ENCODE measurements around the gene TTC39C. TPM values are rescaled to one million over a fixed set of nuclear protein-coding genes. Genes with fewer than 3 reads are reported as not detected.

The TTC39C gene
- total and polyA plus RNA-seq, 2 donors (not counting 1 experiment from before 2014, with no cell fraction given), result 15.8 to 32.0 TPM

- Histone ChIP-seq H3K79me2 (ENCODE audit: control insufficient read depth, insufficient read depth, low read length) (peaks cover 21% of the 10 kb centered on the region), H4K20me1 (ENCODE audit: control insufficient read depth, extremely low read depth, insufficient read depth, low read length) (no peaks in the 10 kb centered on the region), H3K9me3 (ENCODE audit: control insufficient read depth, insufficient read depth, low read depth, low read length) (no peaks in the 10 kb centered on the region), H3K4me1 (ENCODE audit: control insufficient read depth, extremely low read depth, insufficient read depth, low read length) (peaks cover 2% of the 10 kb centered on the region), H3K27ac (ENCODE audit: insufficient read depth, low read length) (no peak overlapping the region), H3K9ac (ENCODE audit: insufficient read depth, low read length) (no peak overlapping the region), H3K4me2 (ENCODE audit: extremely low read depth, insufficient read depth, low read length) (no peak overlapping the region), H3K4me3 (replicated peaks in 1 of 4; ENCODE audit: control extremely low read depth in 1 of 4, insufficient read depth in 1 of 4, low read depth in 3 of 4, low read length in 4 of 4) (no peak overlapping the region), H2AFZ (ENCODE audit: low read length) (no peak overlapping the region), H3K36me3 (ENCODE audit: control insufficient read depth, insufficient read depth, low read length) (no peaks in the 10 kb centered on the region), H3K27me3 (ENCODE audit: control insufficient read depth, insufficient read depth, low read length) (no peaks in the 10 kb centered on the region)
- TF ChIP-seq CTCF (conservative IDR thresholded peaks at IDR 0.05 in 1 of 2, IDR thresholded peaks at IDR 0.05 in 1 of 2; ENCODE audit: low read depth in 1 of 2, low read length in 2 of 2) (no peak), EZH2 (IDR thresholded peaks at IDR 0.05; ENCODE audit: low read length, missing control alignments) (no peak)
- peak in 1 of 2 donors; percentile 73 for DNase-seq (ENCODE audit: low read depth in 2 of 2)
These were observed 5.2 kb downstream of the TTC39C start for GRCh38 chr18:24019641-24020331.

- no peak overlapping the region for H3K4me3 ChIP-seq (replicated peaks in 1 of 4; ENCODE audit: control extremely low read depth in 1 of 4, insufficient read depth in 1 of 4, low read depth in 3 of 4, low read length in 4 of 4)
- H3K4me1 ChIP-seq (ENCODE audit: control insufficient read depth, extremely low read depth, insufficient read depth, low read length), result peaks cover 2% of the 10 kb centered on the region
- H3K27ac ChIP-seq (ENCODE audit: insufficient read depth, low read length), result no peak overlapping the region
- no peak overlapping the region for H2AFZ ChIP-seq (ENCODE audit: low read length)
- no peak overlapping the region for H3K4me2 ChIP-seq (ENCODE audit: extremely low read depth, insufficient read depth, low read length)
- TF ChIP-seq CTCF (conservative IDR thresholded peaks at IDR 0.05 in 1 of 2, IDR thresholded peaks at IDR 0.05 in 1 of 2; ENCODE audit: low read depth in 1 of 2, low read length in 2 of 2) (no peak), EZH2 (IDR thresholded peaks at IDR 0.05; ENCODE audit: low read length, missing control alignments) (no peak)
- peaks cover 18% of the 10 kb centered on the region for H3K79me2 ChIP-seq (ENCODE audit: control insufficient read depth, insufficient read depth, low read length)
- no peaks in the 10 kb centered on the region for H3K9me3 ChIP-seq (ENCODE audit: control insufficient read depth, insufficient read depth, low read depth, low read length)
- DNase-seq (ENCODE audit: low read depth in 2 of 2), result no peak
- no peaks in the 10 kb centered on the region for H4K20me1 ChIP-seq (ENCODE audit: control insufficient read depth, extremely low read depth, insufficient read depth, low read length)
- H3K36me3 ChIP-seq (ENCODE audit: control insufficient read depth, insufficient read depth, low read length), result no peaks in the 10 kb centered on the region
- H3K9ac ChIP-seq (ENCODE audit: insufficient read depth, low read length), result no peak overlapping the region
- no peaks in the 10 kb centered on the region for H3K27me3 ChIP-seq (ENCODE audit: control insufficient read depth, insufficient read depth, low read length)
These were observed 7.0 kb downstream of the TTC39C start for GRCh38 chr18:24021505-24021904.

DNA sequence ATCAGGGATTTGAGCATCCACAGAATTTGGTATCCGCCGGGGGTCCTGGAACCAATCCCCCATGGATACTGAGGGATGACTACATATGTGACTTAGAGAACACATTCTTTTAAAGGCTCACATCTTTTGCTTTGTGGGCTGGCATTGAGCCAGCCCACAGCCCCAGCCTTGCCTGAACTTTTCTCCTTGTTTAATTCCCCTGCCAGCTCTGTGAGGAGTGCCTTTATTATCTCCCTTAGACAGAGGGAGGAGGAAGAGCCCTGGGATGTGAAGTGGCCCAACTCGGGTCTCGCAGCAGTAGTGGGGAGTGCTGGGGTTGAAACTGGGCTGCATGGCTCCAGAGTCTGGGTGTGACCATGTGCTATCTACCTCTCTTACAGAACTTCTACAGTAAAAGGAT lies 7.6 kb downstream of the TTC39C start:
- DNase-seq (ENCODE audit: low read depth in 2 of 2), result peak; percentile 57 to 73
- no peaks in the 10 kb centered on the region for H4K20me1 ChIP-seq (ENCODE audit: control insufficient read depth, extremely low read depth, insufficient read depth, low read length)
- H3K79me2 ChIP-seq (ENCODE audit: control insufficient read depth, insufficient read depth, low read length), result peaks cover 12% of the 10 kb centered on the region
- no peaks in the 10 kb centered on the region for H3K36me3 ChIP-seq (ENCODE audit: control insufficient read depth, insufficient read depth, low read length)
- H3K4me3 ChIP-seq (replicated peaks in 1 of 4; ENCODE audit: control extremely low read depth in 1 of 4, insufficient read depth in 1 of 4, low read depth in 3 of 4, low read length in 4 of 4), result no peak overlapping the region
- TF ChIP-seq CTCF (conservative IDR thresholded peaks at IDR 0.05 in 1 of 2, IDR thresholded peaks at IDR 0.05 in 1 of 2; ENCODE audit: low read depth in 1 of 2, low read length in 2 of 2), result no peak
- no peak for TF ChIP-seq EZH2 (IDR thresholded peaks at IDR 0.05; ENCODE audit: low read length, missing control alignments)
- H3K4me1 ChIP-seq (ENCODE audit: control insufficient read depth, extremely low read depth, insufficient read depth, low read length), result peaks cover 2% of the 10 kb centered on the region
- H3K9ac ChIP-seq (ENCODE audit: insufficient read depth, low read length), result no peak overlapping the region
- H3K4me2 ChIP-seq (ENCODE audit: extremely low read depth, insufficient read depth, low read length), result no peak overlapping the region
- H2AFZ ChIP-seq (ENCODE audit: low read length), result no peak overlapping the region
- no peaks in the 10 kb centered on the region for H3K27me3 ChIP-seq (ENCODE audit: control insufficient read depth, insufficient read depth, low read length)
- no peak overlapping the region for H3K27ac ChIP-seq (ENCODE audit: insufficient read depth, low read length)
- no peaks in the 10 kb centered on the region for H3K9me3 ChIP-seq (ENCODE audit: control insufficient read depth, insufficient read depth, low read depth, low read length)
